ENCODE data around the gene ENOX1.

The ENOX1 gene

GRCh38 chr13:43229506-43229905 lies 557.3 kb downstream of the ENOX1 start:
- DNase-seq = no peak

GRCh38 chr13:43227721-43228120 lies 559.1 kb downstream of the ENOX1 start:
- DNase-seq = no peak

- no peak for DNase-seq
Measured at GRCh38 chr13:43223216-43223615, 563.6 kb downstream of the ENOX1 start.

GRCh38 chr13:43222086-43222485 lies 564.7 kb downstream of the ENOX1 start:
- no peak for DNase-seq

- no peak for DNase-seq
Measured at GRCh38 chr13:43221611-43222010, 565.2 kb downstream of the ENOX1 start.

- no peak for DNase-seq
Measured at GRCh38 chr13:43220873-43221595, 565.7 kb downstream of the ENOX1 start.

GRCh38 chr13:43214124-43214523 lies 572.6 kb downstream of the ENOX1 start:
- DNase-seq = no peak

- no peak for DNase-seq
Measured at GRCh38 chr13:43206838-43207237, 579.9 kb downstream of the ENOX1 start.

- no peak for DNase-seq
Measured at GRCh38 chr13:43205416-43205815, 581.4 kb downstream of the ENOX1 start.

- no peak for DNase-seq
Measured at GRCh38 chr13:43204591-43204990, 582.2 kb downstream of the ENOX1 start.

GRCh38 chr13:43203781-43204180 lies 583.0 kb downstream of the ENOX1 start:
- DNase-seq = no peak

GRCh38 chr13:43200736-43201135 lies 586.0 kb downstream of the ENOX1 start:
- DNase-seq = no peak

- no peak for DNase-seq
Measured at GRCh38 chr13:43200307-43200706, 586.5 kb downstream of the ENOX1 start.

GRCh38 chr13:43196750-43197370 lies 589.9 kb downstream of the ENOX1 start:
- DNase-seq = no peak

- DNase-seq = no peak
Measured at GRCh38 chr13:43196086-43196621, 590.6 kb downstream of the ENOX1 start.

- DNase-seq = no peak
Measured at GRCh38 chr13:43195551-43195950, 591.2 kb downstream of the ENOX1 start.

- no peak for DNase-seq
Measured at GRCh38 chr13:43195112-43195511, 591.7 kb downstream of the ENOX1 start.

- DNase-seq = no peak
Measured at GRCh38 chr13:43193789-43194420, 592.9 kb downstream of the ENOX1 start.

- DNase-seq = no peak
Measured at GRCh38 chr13:43191546-43191945, 595.2 kb downstream of the ENOX1 start.

GRCh38 chr13:43185226-43185625 lies 601.5 kb downstream of the ENOX1 start:
- no peak for DNase-seq

- DNase-seq = no peak
Measured at GRCh38 chr13:43180837-43181236, 605.9 kb downstream of the ENOX1 start.

- DNase-seq = no peak
Measured at GRCh38 chr13:43180036-43180660, 606.6 kb downstream of the ENOX1 start.

GRCh38 chr13:43171489-43171888 lies 615.3 kb downstream of the ENOX1 start:
- DNase-seq = no peak

- DNase-seq = no peak
Measured at GRCh38 chr13:43170506-43170905, 616.3 kb downstream of the ENOX1 start.

All from CD4-positive, alpha-beta T cell treated with Interleukin-12 subunit alpha and Interleukin-12 subunit beta, for 1 hour (primary cell).